Mammary epithelial cell (primary cell): ENCODE data around the gene PBOV1.

Experiments used
- CTCF ChIP-seq, 2 donors: IDR thresholded peaks in 1 of 2; conservative IDR thresholded peaks in 1 of 2; 2 replicates each; pipeline ENCODE4 v1.5.1; 2011 to 2012; ENCODE audit warnings: inconsistent platforms in 2 of 2, low read length in 2 of 2, mild to moderate bottlenecking in 2 of 2, control low read depth in 1 of 2, low read depth in 1 of 2; ENCODE audit not compliant: insufficient read depth in 1 of 2; ENCODE audit errors: extremely low read depth in 1 of 2
- EZH2 ChIP-seq: IDR thresholded peaks from 2 replicates; pipeline ENCODE4 v1.6.1; 2012; ENCODE audit warnings: low read length, inconsistent platforms, borderline replicate concordance

GRCh38 chr6:138211048-138211581 is 7.2 kb downstream of the PBOV1 start:
- peak; percentile 4 to 16 for TF ChIP-seq CTCF (conservative IDR thresholded peaks at IDR 0.05 in 1 of 2, IDR thresholded peaks at IDR 0.05 in 1 of 2; ENCODE audit: extremely low read depth in 1 of 2, insufficient read depth in 1 of 2, low read depth in 1 of 2, low read length in 2 of 2)
- TF ChIP-seq EZH2: no peak
